Measurements from ENCODE around the gene IER3IP1.
A peak's percentile ranks its signal among the peaks of the same experiment; 100 is the strongest.
"Not testable (repeated sequence)": the region's sequence is repeated elsewhere in the genome, so short reads cannot be mapped to it uniquely, and the experiment has no call there.

IER3IP1 gene

GRCh38 chr18:47175898-47176575 lies at the start of gene IER3IP1:
IER3IP1 (minus strand) TSS chr18:47176364; CDS start chr18:47176277, 87 bp downstream.
- H3K4me3 ChIP-seq (ENCODE audit: low read length), result peak within 1 kb of the TSS; percentile 98
- H3K9me3 ChIP-seq (ENCODE audit: control insufficient read depth, low read length), result no peaks in the 10 kb centered on the region
- peaks cover 4% of the 10 kb centered on the region for H3K36me3 ChIP-seq (ENCODE audit: control insufficient read depth, insufficient read depth, low read length, severe bottlenecking)
- peak; percentile 96 for DNase-seq (ENCODE audit: low read depth)
- H3K27me3 ChIP-seq (replicated peaks; ENCODE audit: control insufficient read depth, insufficient read depth, low read length), result peaks cover 10% of the 10 kb centered on the region
- peaks cover 8% of the 10 kb centered on the region for H3K4me1 ChIP-seq (ENCODE audit: control insufficient read depth, insufficient read depth, low read length)
- peak within 1 kb of the TSS; percentile 97 for H3K9ac ChIP-seq (ENCODE audit: low read length)

DNA sequence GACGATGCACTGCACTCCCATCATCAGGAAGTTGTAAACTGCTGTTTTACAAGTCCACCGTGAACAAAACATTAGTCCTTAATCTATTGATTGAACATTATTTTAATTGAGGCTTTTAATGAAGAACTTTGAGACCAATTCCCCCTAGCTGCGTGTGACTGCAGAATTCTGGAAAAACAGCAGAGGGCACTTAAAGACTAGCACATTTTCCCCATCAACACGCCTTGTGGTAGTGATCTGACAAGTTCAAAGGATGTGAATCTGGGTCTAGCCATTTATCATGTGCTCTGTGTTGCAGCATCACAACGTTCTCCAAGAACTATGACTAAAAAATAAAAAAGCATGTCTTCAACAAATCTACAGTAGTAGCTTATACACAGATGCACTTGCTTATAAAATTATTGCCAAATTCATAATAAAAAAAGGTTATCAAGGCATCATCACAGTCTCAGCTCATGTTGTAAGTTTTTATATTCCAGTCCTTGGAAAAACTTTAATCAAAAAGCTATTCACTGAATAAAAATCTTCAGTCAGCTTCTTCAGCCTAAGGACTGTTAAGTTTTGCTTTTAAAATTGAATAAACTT lies 39.5 kb upstream of the IER3IP1 start:
- no peaks in the 10 kb centered on the region for H3K9me3 ChIP-seq (ENCODE audit: control insufficient read depth, low read length)
- no peak overlapping the region for H3K9ac ChIP-seq (ENCODE audit: low read length)
- peaks cover 54% of the 10 kb centered on the region for H3K27me3 ChIP-seq (replicated peaks; ENCODE audit: control insufficient read depth, insufficient read depth, low read length)
- no peaks in the 10 kb centered on the region for H3K4me1 ChIP-seq (ENCODE audit: control insufficient read depth, insufficient read depth, low read length)
- H3K36me3 ChIP-seq (ENCODE audit: control insufficient read depth, insufficient read depth, low read length, severe bottlenecking), result no peaks in the 10 kb centered on the region
- DNase-seq (ENCODE audit: low read depth), result peak; percentile 59
- H3K4me3 ChIP-seq (ENCODE audit: low read length), result no peak overlapping the region

- no peak overlapping the region for H3K4me3 ChIP-seq (ENCODE audit: low read length)
- peaks cover 28% of the 10 kb centered on the region for H3K27me3 ChIP-seq (replicated peaks; ENCODE audit: control insufficient read depth, insufficient read depth, low read length)
- H3K4me1 ChIP-seq (ENCODE audit: control insufficient read depth, insufficient read depth, low read length), result peaks cover 8% of the 10 kb centered on the region
- no peak overlapping the region for H3K9ac ChIP-seq (ENCODE audit: low read length)
- DNase-seq (ENCODE audit: low read depth), result no peak
- H3K9me3 ChIP-seq (ENCODE audit: control insufficient read depth, low read length), result no peaks in the 10 kb centered on the region
- no peaks in the 10 kb centered on the region for H3K36me3 ChIP-seq (ENCODE audit: control insufficient read depth, insufficient read depth, low read length, severe bottlenecking)
Observed at GRCh38 chr18:47209171-47209570, 33.0 kb upstream of the IER3IP1 start.

- no peaks in the 10 kb centered on the region for H3K9me3 ChIP-seq (ENCODE audit: control insufficient read depth, low read length)
- no peak overlapping the region for H3K9ac ChIP-seq (ENCODE audit: low read length)
- peaks cover 8% of the 10 kb centered on the region for H3K4me1 ChIP-seq (ENCODE audit: control insufficient read depth, insufficient read depth, low read length)
- no peaks in the 10 kb centered on the region for H3K36me3 ChIP-seq (ENCODE audit: control insufficient read depth, insufficient read depth, low read length, severe bottlenecking)
- no peak for DNase-seq (ENCODE audit: low read depth)
- peaks cover 18% of the 10 kb centered on the region for H3K27me3 ChIP-seq (replicated peaks; ENCODE audit: control insufficient read depth, insufficient read depth, low read length)
- H3K4me3 ChIP-seq (ENCODE audit: low read length), result no peak overlapping the region
Observed at GRCh38 chr18:47206945-47207637, 30.9 kb upstream of the IER3IP1 start.

GRCh38 chr18:47204908-47205522 lies 28.9 kb upstream of the IER3IP1 start:
- peaks cover 4% of the 10 kb centered on the region for H3K27me3 ChIP-seq (replicated peaks; ENCODE audit: control insufficient read depth, insufficient read depth, low read length)
- peak; percentile 62 for DNase-seq (ENCODE audit: low read depth)

DNA sequence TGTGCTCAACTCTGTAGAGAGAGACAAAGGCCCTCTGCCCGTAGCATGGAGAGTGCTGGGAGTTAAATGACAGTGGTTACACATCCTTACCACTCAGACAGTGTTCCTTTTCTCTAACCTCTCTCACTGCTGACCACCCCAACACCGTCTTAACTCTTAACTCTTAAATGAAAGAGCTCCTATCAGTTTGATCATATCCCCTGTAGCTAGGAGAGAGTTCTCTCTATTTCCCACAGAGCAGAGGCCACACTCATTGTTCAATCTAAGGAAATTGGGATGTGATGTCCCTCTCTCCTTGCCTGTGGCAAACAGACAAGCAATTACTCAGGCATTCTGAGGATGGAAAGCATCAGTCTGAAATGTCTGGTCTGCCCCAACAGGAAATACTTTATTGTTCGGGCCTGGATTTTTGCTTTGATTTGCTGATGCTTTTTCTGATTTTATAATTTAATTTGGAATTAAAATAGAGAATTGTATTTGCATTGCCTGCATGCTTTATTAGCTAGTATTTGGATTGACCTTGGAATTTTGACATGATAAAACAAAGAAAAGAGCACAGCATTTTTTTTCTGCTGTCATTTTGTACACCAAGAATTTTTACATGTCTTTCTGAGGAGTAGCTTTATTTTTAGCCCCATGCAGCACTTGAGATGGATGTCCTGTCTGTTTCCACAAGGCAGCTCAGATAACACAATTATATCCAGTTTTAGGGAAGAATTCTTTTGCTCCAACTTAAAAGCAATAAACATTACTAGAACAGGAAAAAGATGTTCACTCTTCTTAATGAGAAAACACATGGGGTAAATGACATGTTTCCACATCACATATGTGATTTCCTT lies 27.7 kb upstream of the IER3IP1 start:
- Histone ChIP-seq H3K36me3 (ENCODE audit: control insufficient read depth, insufficient read depth, low read length, severe bottlenecking) (no peaks in the 10 kb centered on the region), H3K9me3 (ENCODE audit: control insufficient read depth, low read length) (no peaks in the 10 kb centered on the region), H3K27me3 (replicated peaks; ENCODE audit: control insufficient read depth, insufficient read depth, low read length) (peaks cover 4% of the 10 kb centered on the region), H3K4me1 (ENCODE audit: control insufficient read depth, insufficient read depth, low read length) (peaks cover 1% of the 10 kb centered on the region), H3K4me3 (ENCODE audit: low read length) (no peak overlapping the region), H3K9ac (ENCODE audit: low read length) (no peak overlapping the region)
- no peak for DNase-seq (ENCODE audit: low read depth)

More at GRCh38 chr18:47204908-47205522, 28.9 kb upstream of the IER3IP1 start:
- Histone ChIP-seq H3K36me3 (ENCODE audit: control insufficient read depth, insufficient read depth, low read length, severe bottlenecking) (no peaks in the 10 kb centered on the region), H3K9ac (ENCODE audit: low read length) (no peak overlapping the region), H3K9me3 (ENCODE audit: control insufficient read depth, low read length) (no peaks in the 10 kb centered on the region), H3K4me3 (ENCODE audit: low read length) (no peak overlapping the region), H3K4me1 (ENCODE audit: control insufficient read depth, insufficient read depth, low read length) (peaks cover 8% of the 10 kb centered on the region)

DNA sequence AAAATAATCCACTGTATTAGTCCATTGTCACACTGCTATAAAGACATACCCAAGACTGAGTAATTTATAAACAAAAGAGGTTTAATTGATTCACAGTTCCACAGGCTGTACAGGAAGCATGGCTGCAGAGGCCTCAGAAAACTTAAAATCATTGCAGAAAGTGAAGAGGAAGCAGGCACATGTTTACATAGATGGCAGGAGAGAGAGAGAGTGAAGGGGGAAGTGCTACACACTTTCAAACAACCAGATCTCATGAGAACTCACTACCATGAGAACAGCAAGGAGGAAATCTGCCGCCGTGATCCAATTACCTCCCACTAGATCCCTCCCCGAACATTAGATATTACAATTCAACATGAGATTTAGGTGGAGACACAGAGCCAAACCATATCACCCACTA lies 19.8 kb upstream of the IER3IP1 start:
- not testable (repeated sequence) for H3K9ac ChIP-seq (ENCODE audit: low read length); DNase-seq (ENCODE audit: low read depth); H3K4me1 ChIP-seq (ENCODE audit: control insufficient read depth, insufficient read depth, low read length); H3K4me3 ChIP-seq (ENCODE audit: low read length); H3K27me3 ChIP-seq (replicated peaks; ENCODE audit: control insufficient read depth, insufficient read depth, low read length); H3K9me3 ChIP-seq (ENCODE audit: control insufficient read depth, low read length); H3K36me3 ChIP-seq (ENCODE audit: control insufficient read depth, insufficient read depth, low read length, severe bottlenecking)

- Histone ChIP-seq H3K4me1 (ENCODE audit: control insufficient read depth, insufficient read depth, low read length) (no peaks in the 10 kb centered on the region), H3K4me3 (ENCODE audit: low read length) (no peak overlapping the region), H3K9ac (ENCODE audit: low read length) (no peak overlapping the region), H3K36me3 (ENCODE audit: control insufficient read depth, insufficient read depth, low read length, severe bottlenecking) (no peaks in the 10 kb centered on the region), H3K27me3 (replicated peaks; ENCODE audit: control insufficient read depth, insufficient read depth, low read length) (no peaks in the 10 kb centered on the region), H3K9me3 (ENCODE audit: control insufficient read depth, low read length) (no peaks in the 10 kb centered on the region)
- DNase-seq (ENCODE audit: low read depth), result no peak
Observed at GRCh38 chr18:47191961-47192360, 15.8 kb upstream of the IER3IP1 start.

DNA sequence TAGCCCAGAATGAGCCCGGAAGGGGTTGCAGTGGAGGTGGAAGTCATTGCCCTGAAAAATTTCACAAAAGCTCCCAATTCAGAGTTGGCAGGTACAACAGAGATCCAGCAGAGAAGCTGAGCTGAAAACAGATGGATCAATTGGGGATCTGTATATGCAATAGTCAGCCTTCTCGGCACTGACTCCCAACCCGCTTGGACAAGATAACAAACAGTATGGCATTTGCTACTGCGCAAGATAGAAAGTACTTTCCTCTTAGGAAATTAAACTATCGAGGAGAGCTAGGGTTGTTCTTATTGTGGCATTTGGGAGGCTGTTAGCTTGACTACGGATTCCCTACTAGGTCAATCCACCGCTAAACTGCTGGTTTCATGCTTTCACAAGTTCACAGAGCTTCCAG lies 11.6 kb upstream of the IER3IP1 start:
- Histone ChIP-seq H3K4me3 (ENCODE audit: low read length) (no peak overlapping the region), H3K9ac (ENCODE audit: low read length) (no peak overlapping the region), H3K9me3 (ENCODE audit: control insufficient read depth, low read length) (peaks cover 6% of the 10 kb centered on the region), H3K4me1 (ENCODE audit: control insufficient read depth, insufficient read depth, low read length) (no peaks in the 10 kb centered on the region), H3K36me3 (ENCODE audit: control insufficient read depth, insufficient read depth, low read length, severe bottlenecking) (no peaks in the 10 kb centered on the region), H3K27me3 (replicated peaks; ENCODE audit: control insufficient read depth, insufficient read depth, low read length) (no peaks in the 10 kb centered on the region)
- no peak for DNase-seq (ENCODE audit: low read depth)

- H3K36me3 ChIP-seq (ENCODE audit: control insufficient read depth, insufficient read depth, low read length, severe bottlenecking), result no peaks in the 10 kb centered on the region
- H3K9me3 ChIP-seq (ENCODE audit: control insufficient read depth, low read length), result peaks cover 6% of the 10 kb centered on the region
- H3K4me1 ChIP-seq (ENCODE audit: control insufficient read depth, insufficient read depth, low read length), result no peaks in the 10 kb centered on the region
- DNase-seq (ENCODE audit: low read depth), result peak; percentile 2
- no peak overlapping the region for H3K4me3 ChIP-seq (ENCODE audit: low read length)
- H3K27me3 ChIP-seq (replicated peaks; ENCODE audit: control insufficient read depth, insufficient read depth, low read length), result peaks cover 10% of the 10 kb centered on the region
- no peak overlapping the region for H3K9ac ChIP-seq (ENCODE audit: low read length)
Observed at GRCh38 chr18:47184419-47185050, 8.4 kb upstream of the IER3IP1 start.

Data from adipocyte (in vitro differentiated cells).